ENCODE results near the gene FGFBP1. TPM values are rescaled to one million over a fixed set of nuclear protein-coding genes. Genes with fewer than 3 reads are reported as not detected.

Gene FGFBP1
- total RNA-seq, 1 experiment from 2014 or later, result 0.88 TPM

DNA sequence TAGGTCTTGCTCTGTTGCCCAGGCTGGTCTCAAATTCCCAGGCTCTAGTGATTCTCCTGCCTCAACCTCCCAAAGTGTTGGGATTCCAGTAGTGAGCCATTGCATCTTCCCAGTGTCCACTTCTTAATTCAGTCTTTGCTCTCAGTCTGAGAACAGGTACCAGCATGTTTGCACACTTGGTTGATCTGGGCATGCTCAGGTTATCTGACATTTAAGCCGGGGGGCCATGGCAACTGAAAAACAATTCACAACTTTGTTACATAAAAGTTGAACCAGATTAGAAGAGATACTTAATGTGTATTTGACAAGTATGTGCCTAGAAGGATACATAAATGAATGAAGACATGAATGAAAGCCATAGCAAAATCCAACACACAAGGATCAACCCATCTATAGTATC is 39.0 kb downstream of the FGFBP1 start:
- Mint-ChIP-seq H3K27me3 (ENCODE audit: insufficient read depth, unreplicated experiment) (peaks cover 10% of the 10 kb centered on the region), H3K4me1 (ENCODE audit: low read depth, unreplicated experiment) (peaks cover 2% of the 10 kb centered on the region), H3K9me3 (ENCODE audit: unreplicated experiment) (peaks cover 10% of the 10 kb centered on the region), H3K4me3 (ENCODE audit: unreplicated experiment) (no peak overlapping the region), H3K27ac (ENCODE audit: unreplicated experiment) (no peak overlapping the region), H3K36me3 (ENCODE audit: insufficient read depth, unreplicated experiment) (no peaks in the 10 kb centered on the region)
- H3K4me1 ChIP-seq, result no peaks in the 10 kb centered on the region
- intact Hi-C loops (cut with micrococcal nuclease; ENCODE audit: unreplicated experiment), result no loop called here
- no TSS peak for BruUV-seq (replicated peaks)
- H3K4me3 ChIP-seq (ENCODE audit: low read depth, low read length), result no peak overlapping the region
- H3K9me3 ChIP-seq, result no peaks in the 10 kb centered on the region
- no peaks in the 10 kb centered on the region for H3K36me3 ChIP-seq (ENCODE audit: control insufficient read depth, insufficient read depth, low read length)
- ChIA-PET POLR2A (no interaction called here), CTCF (no interaction called here)
- H3K27me3 ChIP-seq (replicated peaks; ENCODE audit: control insufficient read depth, insufficient read depth, low read length), result no peaks in the 10 kb centered on the region
- no peak for DNase-seq
- TF ChIP-seq, protein P1, sequence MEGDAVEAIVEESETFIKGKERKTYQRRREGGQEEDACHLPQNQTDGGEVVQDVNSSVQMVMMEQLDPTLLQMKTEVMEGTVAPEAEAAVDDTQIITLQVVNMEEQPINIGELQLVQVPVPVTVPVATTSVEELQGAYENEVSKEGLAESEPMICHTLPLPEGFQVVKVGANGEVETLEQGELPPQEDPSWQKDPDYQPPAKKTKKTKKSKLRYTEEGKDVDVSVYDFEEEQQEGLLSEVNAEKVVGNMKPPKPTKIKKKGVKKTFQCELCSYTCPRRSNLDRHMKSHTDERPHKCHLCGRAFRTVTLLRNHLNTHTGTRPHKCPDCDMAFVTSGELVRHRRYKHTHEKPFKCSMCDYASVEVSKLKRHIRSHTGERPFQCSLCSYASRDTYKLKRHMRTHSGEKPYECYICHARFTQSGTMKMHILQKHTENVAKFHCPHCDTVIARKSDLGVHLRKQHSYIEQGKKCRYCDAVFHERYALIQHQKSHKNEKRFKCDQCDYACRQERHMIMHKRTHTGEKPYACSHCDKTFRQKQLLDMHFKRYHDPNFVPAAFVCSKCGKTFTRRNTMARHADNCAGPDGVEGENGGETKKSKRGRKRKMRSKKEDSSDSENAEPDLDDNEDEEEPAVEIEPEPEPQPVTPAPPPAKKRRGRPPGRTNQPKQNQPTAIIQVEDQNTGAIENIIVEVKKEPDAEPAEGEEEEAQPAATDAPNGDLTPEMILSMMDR (IDR thresholded peaks at IDR 0.05; ENCODE audit: insufficient read depth in 1 of 2, low read depth in 1 of 2, low read length in 1 of 2, severe bottlenecking in 1 of 2, unreplicated experiment in 1 of 2), result no peak

DNA sequence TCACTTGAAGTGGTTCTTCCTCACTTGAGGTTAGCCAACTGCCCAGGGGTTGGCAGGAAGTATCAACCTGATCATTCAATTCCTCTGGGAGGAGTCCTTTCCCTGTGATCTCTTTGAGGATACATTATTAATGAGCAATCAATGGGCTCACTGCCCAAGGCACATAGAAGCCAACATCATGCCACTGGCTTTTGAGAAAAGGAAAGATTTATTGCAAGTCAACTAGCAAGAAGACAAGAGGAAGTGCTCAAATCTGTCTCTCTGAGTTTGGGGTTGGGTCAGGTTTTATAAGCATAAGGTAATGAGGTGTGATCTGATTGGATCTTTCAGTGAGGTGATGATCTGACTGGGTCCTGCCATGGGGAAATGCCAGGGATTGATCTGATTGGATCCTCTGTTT is 39.6 kb downstream of the FGFBP1 start:
- H3K4me3 ChIP-seq (ENCODE audit: low read depth, low read length), result no peak overlapping the region
- Mint-ChIP-seq H3K9me3 (ENCODE audit: unreplicated experiment) (peaks cover 4% of the 10 kb centered on the region), H3K36me3 (ENCODE audit: insufficient read depth, unreplicated experiment) (no peaks in the 10 kb centered on the region), H3K4me1 (ENCODE audit: low read depth, unreplicated experiment) (peaks cover 8% of the 10 kb centered on the region), H3K27me3 (ENCODE audit: insufficient read depth, unreplicated experiment) (peaks cover 10% of the 10 kb centered on the region), H3K27ac (ENCODE audit: unreplicated experiment) (no peak overlapping the region), H3K4me3 (ENCODE audit: unreplicated experiment) (no peak overlapping the region)
- H3K36me3 ChIP-seq (ENCODE audit: control insufficient read depth, insufficient read depth, low read length), result no peaks in the 10 kb centered on the region
- ChIA-PET POLR2A (no interaction called here), CTCF (no interaction called here)
- TF ChIP-seq, protein P1 (IDR thresholded peaks at IDR 0.05; ENCODE audit: insufficient read depth in 1 of 2, low read depth in 1 of 2, low read length in 1 of 2, severe bottlenecking in 1 of 2, unreplicated experiment in 1 of 2), result no peak
- peaks cover under 1% of the 10 kb centered on the region; the same call in 1 of the 2 replicates for H3K4me1 ChIP-seq
- no TSS peak for BruUV-seq (replicated peaks)
- DNase-seq, result no peak
- no peaks in the 10 kb centered on the region for H3K9me3 ChIP-seq
- H3K27me3 ChIP-seq (replicated peaks; ENCODE audit: control insufficient read depth, insufficient read depth, low read length), result no peaks in the 10 kb centered on the region
- intact Hi-C loops (cut with micrococcal nuclease; ENCODE audit: unreplicated experiment), result no loop called here

DNA sequence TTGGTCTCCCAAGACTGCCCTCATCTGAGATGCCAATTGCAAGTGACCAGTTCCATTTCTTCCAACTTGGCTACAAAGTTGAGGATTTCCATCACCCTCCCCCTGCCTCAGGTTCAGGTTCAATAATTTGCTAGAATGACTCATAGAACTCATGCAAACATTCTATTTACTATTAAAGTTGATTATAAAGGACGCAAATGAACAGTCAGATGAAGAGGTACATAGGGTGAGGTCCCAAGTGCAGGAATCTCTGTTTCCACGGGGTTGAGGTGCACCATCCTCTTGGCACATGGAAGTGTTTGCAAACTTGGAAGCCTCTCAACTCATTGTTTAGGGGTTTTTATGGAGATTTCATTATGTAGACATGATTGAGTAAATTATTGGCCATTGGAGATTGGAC is 41.0 kb downstream of the FGFBP1 start:
- H3K36me3 ChIP-seq (ENCODE audit: control insufficient read depth, insufficient read depth, low read length), result no peaks in the 10 kb centered on the region
- H3K36me3 Mint-ChIP-seq (ENCODE audit: insufficient read depth, unreplicated experiment), result no peaks in the 10 kb centered on the region
- peaks cover 9% of the 10 kb centered on the region for H3K4me1 Mint-ChIP-seq (ENCODE audit: low read depth, unreplicated experiment)
- ChIA-PET CTCF (no interaction called here), POLR2A (no interaction called here)
- H3K27ac Mint-ChIP-seq (ENCODE audit: unreplicated experiment), result no peak overlapping the region
- no TSS peak for BruUV-seq (replicated peaks)
- H3K4me3 Mint-ChIP-seq (ENCODE audit: unreplicated experiment), result no peak overlapping the region
- H3K4me1 ChIP-seq, result peaks cover 4% of the 10 kb centered on the region; the same call in 1 of the 2 replicates
- no peaks in the 10 kb centered on the region for H3K27me3 ChIP-seq (replicated peaks; ENCODE audit: control insufficient read depth, insufficient read depth, low read length)
- intact Hi-C loops (cut with micrococcal nuclease; ENCODE audit: unreplicated experiment), result no loop called here
- no peak overlapping the region for H3K4me3 ChIP-seq (ENCODE audit: low read depth, low read length)
- peaks cover 10% of the 10 kb centered on the region for H3K27me3 Mint-ChIP-seq (ENCODE audit: insufficient read depth, unreplicated experiment)
- TF ChIP-seq, protein P1 (IDR thresholded peaks at IDR 0.05; ENCODE audit: insufficient read depth in 1 of 2, low read depth in 1 of 2, low read length in 1 of 2, severe bottlenecking in 1 of 2, unreplicated experiment in 1 of 2), result no peak
- no peaks in the 10 kb centered on the region for H3K9me3 ChIP-seq
- DNase-seq, result no peak
- H3K9me3 Mint-ChIP-seq (ENCODE audit: unreplicated experiment), result no peaks in the 10 kb centered on the region
